H1 (cell line): Measurements from ENCODE around the gene VAV2. TPM values are rescaled to one million over a fixed set of nuclear protein-coding genes. Genes with fewer than 3 reads are reported as not detected.

Experiments
- CTCF ChIA-PET: fragments of 300-600 bp; sonication (Branson Sonifier 250); formaldehyde crosslinking; loops from one replicate; lab custom pipeline; 2021; ENCODE audit not compliant: partially characterized antibody; lab: Charles Lee
- POLR2A ChIA-PET: fragments of 300-600 bp; sonication (Branson Sonifier 250); formaldehyde crosslinking; loops from one replicate; lab custom pipeline; 2021; ENCODE audit warnings: inconsistent platforms; ENCODE audit not compliant: partially characterized antibody; lab: Charles Lee
- DNase-seq, 2 experiments: peaks; one replicate each; pipeline versions ENCODE4 v3.0.0 to v3.0.0-alpha.2; 2010 to 2022; ENCODE audit warnings: low spot score in 2 of 2, low read depth in 1 of 2, mixed read lengths in 1 of 2
- FAIRE-seq: peaks from 2 replicates; lab custom pipeline; 2011; peaks lifted over from hg19 to GRCh38; lab: Jason Lieb, UNC
- H2AFZ ChIP-seq: 2 replicates; pipeline ENCODE4 v1.8.1; 2012; ENCODE audit warnings: low read length, inconsistent platforms
- H2AK5ac ChIP-seq: 2 replicates; pipeline ENCODE4 v1.6.1; 2013; ENCODE audit warnings: low read depth, low read length
- H2BK120ac ChIP-seq: replicated peaks from 2 replicates; pipeline ENCODE3; 2013; ENCODE audit warnings: low read depth, low read length, inconsistent platforms
- H2BK12ac ChIP-seq: 2 replicates; pipeline ENCODE4 v1.6.1; 2013; ENCODE audit warnings: low read depth, low read length
- H2BK15ac ChIP-seq: 2 replicates; pipeline ENCODE4 v1.6.1; 2013; ENCODE audit warnings: low read length
- H2BK20ac ChIP-seq: 2 replicates; pipeline ENCODE4 v1.6.1; 2013; ENCODE audit warnings: low read length
- H2BK5ac ChIP-seq: 2 replicates; pipeline ENCODE4 v1.6.1; 2013; ENCODE audit warnings: low read depth, low read length
- H3K14ac ChIP-seq: 2 replicates; pipeline ENCODE4 v1.6.1; 2013; ENCODE audit warnings: inconsistent platforms; ENCODE audit not compliant: insufficient read length
- H3K18ac ChIP-seq: 2 replicates; pipeline ENCODE4 v1.6.1; 2013; ENCODE audit warnings: low read length; ENCODE audit errors: extremely low read depth
- H3K23ac ChIP-seq: 2 replicates; pipeline ENCODE4 v1.6.1; 2013; ENCODE audit warnings: inconsistent platforms; ENCODE audit not compliant: insufficient read length
- H3K23me2 ChIP-seq: 2 replicates; pipeline ENCODE4 v1.6.1; 2013; ENCODE audit warnings: low read depth, low read length
- H3K27ac ChIP-seq: 2 replicates; pipeline ENCODE4 v1.6.1; 2011; ENCODE audit warnings: low read depth, low read length, inconsistent platforms
- H3K27me3 ChIP-seq, 4 experiments: replicated peaks in 1 of 4; 1 replicate in 1 of 4; 2 replicates in 3 of 4; pipeline versions ENCODE4 v1.6.1 to v1.8.1; 2011 to 2013; ENCODE audit warnings: low read length in 3 of 4, mild to moderate bottlenecking in 3 of 4, inconsistent platforms in 2 of 4, mixed read lengths in 2 of 4, moderate library complexity in 1 of 4; ENCODE audit not compliant: control insufficient read depth in 3 of 4, insufficient read depth in 3 of 4; ENCODE audit errors: extremely low read depth in 1 of 4
- H3K36me3 ChIP-seq, 4 experiments: 2 replicates each; pipeline versions ENCODE4 v1.6.1 to v1.8.1; 2011 to 2013; ENCODE audit warnings: mild to moderate bottlenecking in 4 of 4, low read length in 3 of 4, moderate library complexity in 2 of 4, control low read depth in 1 of 4, inconsistent platforms in 1 of 4; ENCODE audit not compliant: insufficient read depth in 4 of 4, control insufficient read depth in 2 of 4
- H3K4ac ChIP-seq: replicated peaks from 2 replicates; pipeline ENCODE3; 2013; ENCODE audit warnings: low read length, low read depth, mixed read lengths, inconsistent platforms; ENCODE audit not compliant: insufficient read length
- H3K4me1 ChIP-seq, 4 experiments: replicated peaks in 1 of 4; 1 replicate in 1 of 4; 2 replicates in 3 of 4; pipeline versions ENCODE4 v1.6.1 to v1.8.1; 2011 to 2013; ENCODE audit warnings: low read length in 3 of 4, inconsistent platforms in 2 of 4, mixed read lengths in 1 of 4; ENCODE audit not compliant: insufficient read depth in 4 of 4, control insufficient read depth in 3 of 4
- H3K4me2 ChIP-seq, 2 experiments: 2 replicates each; pipeline versions ENCODE4 v1.6.1 to v1.8.1; 2011 to 2013; ENCODE audit warnings: low read depth in 2 of 2, low read length in 2 of 2, control low read depth in 1 of 2, inconsistent platforms in 1 of 2, mild to moderate bottlenecking in 1 of 2; ENCODE audit not compliant: insufficient read depth in 1 of 2
- H3K4me3 ChIP-seq, 4 experiments: fragments of 200-600, 300-600 bp in 1 of 4; sonication (generic), shearing (Covaris generic), sonication (Bioruptor Twin) in 1 of 4; 2 replicates each; pipeline versions ENCODE4 v1.5.1 to v1.8.1; 2011 to 2016; ENCODE audit warnings: low read length in 4 of 4, low read depth in 3 of 4, control low read depth in 2 of 4, inconsistent platforms in 2 of 4, mild to moderate bottlenecking in 2 of 4, mixed read lengths in 1 of 4, moderate library complexity in 1 of 4; ENCODE audit not compliant: insufficient read depth in 2 of 4; ENCODE audit errors: extremely low read depth in 1 of 4
- H3K56ac ChIP-seq: replicated peaks from 2 replicates; pipeline ENCODE3; 2013; ENCODE audit warnings: low read depth, mild to moderate bottlenecking, mixed read lengths, low read length, inconsistent platforms; ENCODE audit not compliant: insufficient read length
- H3K79me1 ChIP-seq: 2 replicates; pipeline ENCODE4 v1.6.1; 2013; ENCODE audit warnings: low read depth, low read length, control low read depth
- H3K79me2 ChIP-seq, 2 experiments: 2 replicates each; pipeline versions ENCODE4 v1.6.1 to v1.8.1; 2012 to 2013; ENCODE audit warnings: low read length in 2 of 2, mild to moderate bottlenecking in 2 of 2, inconsistent platforms in 1 of 2; ENCODE audit not compliant: insufficient read depth in 2 of 2, control insufficient read depth in 1 of 2
- H3K9ac ChIP-seq, 4 experiments: replicated peaks in 1 of 4; 1 replicate in 1 of 4; 2 replicates in 3 of 4; pipeline versions ENCODE4 v1.6.1 to v1.8.1; 2011 to 2013; ENCODE audit warnings: low read depth in 3 of 4, low read length in 3 of 4, control low read depth in 2 of 4, mild to moderate bottlenecking in 2 of 4, moderate library complexity in 2 of 4, inconsistent platforms in 1 of 4; ENCODE audit errors: extremely low read depth in 1 of 4
- H3K9me3 ChIP-seq, 2 experiments: 2 replicates each; pipeline versions ENCODE4 v1.6.1 to v1.8.1; 2012 to 2013; ENCODE audit warnings: mild to moderate bottlenecking in 2 of 2, moderate library complexity in 2 of 2, control low read depth in 1 of 2, inconsistent platforms in 1 of 2, low read depth in 1 of 2, low read length in 1 of 2, mixed read lengths in 1 of 2; ENCODE audit not compliant: insufficient read depth in 2 of 2
- H4K20me1 ChIP-seq, 2 experiments: replicated peaks in 1 of 2; 2 replicates each; pipeline versions ENCODE3 to v1.8.1; 2011 to 2013; ENCODE audit warnings: inconsistent platforms in 2 of 2, low read length in 2 of 2, mild to moderate bottlenecking in 1 of 2; ENCODE audit not compliant: insufficient read depth in 2 of 2, control insufficient read depth in 1 of 2
- H4K5ac ChIP-seq: 2 replicates; pipeline ENCODE4 v1.6.1; 2013; ENCODE audit warnings: low read length, low read depth, mixed read lengths, inconsistent platforms; ENCODE audit not compliant: insufficient read length
- H4K8ac ChIP-seq: 2 replicates; pipeline ENCODE4 v1.8.0; 2013; ENCODE audit warnings: mild to moderate bottlenecking, moderate library complexity, low read length, inconsistent platforms; ENCODE audit not compliant: insufficient read depth; ENCODE audit errors: extremely low read depth
- H4K91ac ChIP-seq: replicated peaks from 2 replicates; pipeline ENCODE3; 2013; ENCODE audit warnings: low read length, mixed read lengths, inconsistent platforms; ENCODE audit not compliant: insufficient read length
- ASH2L ChIP-seq: fragments of 200-600, 300-600 bp; sonication (generic); IDR thresholded peaks from one replicate; pipeline ENCODE4 v1.7.1; 2017; ENCODE audit warnings: low read length
- BRCA1 ChIP-seq: IDR thresholded peaks from 2 replicates; pipeline ENCODE4 v1.6.1; 2012; ENCODE audit warnings: low read depth, low read length, improper control_type of control experiment
- CBX5 ChIP-seq: fragments of 300-800, 300-1000 bp; sonication (generic); IDR thresholded peaks from 2 replicates; pipeline ENCODE4 v1.7.1; 2016; ENCODE audit warnings: antibody characterized with exemption, low read length, low read depth
- CREB1 ChIP-seq: IDR thresholded peaks from 2 replicates; pipeline ENCODE4 v1.6.1; 2012; ENCODE audit warnings: inconsistent platforms
- FOSL1 ChIP-seq: IDR thresholded peaks from 2 replicates; pipeline ENCODE4 v1.6.1; 2011; ENCODE audit warnings: mild to moderate bottlenecking, low read depth, low read length, moderate library complexity; ENCODE audit not compliant: insufficient read depth
- GABPA ChIP-seq: IDR thresholded peaks from 2 replicates; pipeline ENCODE4 v1.6.1; 2011; ENCODE audit warnings: mild to moderate bottlenecking, low read length, moderate library complexity, borderline replicate concordance; ENCODE audit not compliant: insufficient read depth
- KDM4A ChIP-seq: IDR thresholded peaks from one replicate; pipeline ENCODE4 v1.7.1; 2012; ENCODE audit warnings: low read depth, mild to moderate bottlenecking, moderate library complexity, low read length, inconsistent platforms; ENCODE audit not compliant: severe bottlenecking
- PHF8 ChIP-seq: fragments of 200-600 bp; sonication (generic); conservative IDR thresholded peaks from 2 replicates; pipeline ENCODE4 v1.7.1; 2012; ENCODE audit warnings: low read depth, mild to moderate bottlenecking, inconsistent platforms, low read length, moderate library complexity
- POLR2A ChIP-seq, 2 experiments: IDR thresholded peaks; 1 replicate in 1 of 2; 2 replicates in 1 of 2; pipeline ENCODE4 v1.6.1; 2011; ENCODE audit warnings: low read depth in 2 of 2, low read length in 2 of 2, mild to moderate bottlenecking in 2 of 2; ENCODE audit errors: control extremely low read depth in 1 of 2
- POLR2AphosphoS5 ChIP-seq: IDR thresholded peaks from 2 replicates; pipeline ENCODE4 v1.6.1; 2011; ENCODE audit warnings: low read depth, low read length
- RFX5 ChIP-seq: IDR thresholded peaks from 2 replicates; pipeline ENCODE4 v1.6.1; 2011; ENCODE audit warnings: low read depth, low read length, improper control_type of control experiment, borderline replicate concordance
- RNF2 ChIP-seq: fragments of 200-900, 300-1000 bp; sonication (generic); IDR thresholded peaks from 2 replicates; pipeline ENCODE4 v1.7.1; 2016; ENCODE audit warnings: borderline replicate concordance, low read depth, mild to moderate bottlenecking, antibody characterized with exemption, low read length; ENCODE audit not compliant: poor library complexity, severe bottlenecking; ENCODE audit errors: missing control alignments
- SP1 ChIP-seq: IDR thresholded peaks from 2 replicates; pipeline ENCODE4 v1.6.1; 2011; ENCODE audit warnings: low read depth, low read length
- TAF1 ChIP-seq: IDR thresholded peaks from 2 replicates; pipeline ENCODE4 v1.6.1; 2011; ENCODE audit warnings: mild to moderate bottlenecking, low read depth, low read length
- TCF12 ChIP-seq: IDR thresholded peaks from 2 replicates; pipeline ENCODE4 v1.6.1; 2011; ENCODE audit warnings: low read depth, mild to moderate bottlenecking, low read length
- ZNF274 ChIP-seq: IDR thresholded peaks from 2 replicates; pipeline ENCODE4 v1.7.0; 2012; ENCODE audit warnings: low read length, borderline replicate concordance; ENCODE audit errors: extremely low read depth
- WGBS, 2 experiments: shearing (Covaris generic) in 1 of 2; methylation state at CpG; one replicate each; pipeline versions ENCODE4 v1.1.6 to v1.1.7; 2013 to 2015; ENCODE audit warnings: low lambda C conversion rate in 2 of 2, mixed read lengths in 2 of 2, inconsistent platforms in 1 of 2, low coverage in 1 of 2, missing lambda C conversion rate in 1 of 2; ENCODE audit not compliant: insufficient replicate concordance in 2 of 2, insufficient coverage in 1 of 2, insufficient read length in 1 of 2; ENCODE audit errors: extremely low coverage in 1 of 2, missing lambda C conversion rate in 1 of 2; 5-methylcytosine and 5-hydroxymethylcytosine counted together
- polyA plus RNA-seq, 7 experiments: library from polyadenylated mRNA; depleted of rRNA in 3 of 7; stranded (reverse) in 5 of 7; unstranded in 2 of 7; fragments of >200 nt in 5 of 7; fragments of 200-250 nt in 2 of 7; gene quantifications; 1 replicate in 5 of 7; 2 replicates in 1 of 7; 4 replicates in 1 of 7; pipeline versions ENCODE4 v1.2.1 to v1.2.3, GENCODE V29; 2011 to 2013; ENCODE audit warnings: missing spikeins in 2 of 7, mixed read lengths in 2 of 7
- total RNA-seq: library from RNA; stranded (reverse); fragmentation: NEBNext Ultra II Directional; extraction: Animal tissue kit (Norgen Biotek cat#: 25700); gene quantifications from 2 replicates; pipeline ENCODE4 v1.2.1, GENCODE V29; 2021

The VAV2 gene
- total and polyA plus RNA-seq, 2 of the 8 experiments (the other 6 are each of a cell fraction or from before 2014, with no cell fraction given) = 13.6 to 37.6 TPM

DNA sequence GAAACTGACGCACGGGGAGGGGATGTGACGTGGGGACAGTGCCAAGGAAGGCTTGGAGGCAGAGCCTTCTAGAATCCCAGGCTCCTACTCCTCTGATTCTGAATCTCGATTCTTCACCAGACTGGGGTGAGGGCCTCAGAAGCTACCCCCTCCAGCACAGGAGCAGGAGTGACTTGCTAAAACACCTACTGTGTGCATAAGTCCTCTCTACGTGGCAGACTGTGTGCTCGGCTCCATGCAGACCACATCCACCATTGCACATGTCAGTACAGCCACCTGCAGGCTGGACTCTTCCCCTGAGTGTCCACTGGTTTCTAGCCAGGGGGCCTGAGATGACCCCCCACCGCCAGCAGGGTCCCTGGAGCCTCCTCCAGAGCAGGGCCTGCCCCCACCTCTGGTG lies 182.8 kb downstream of the VAV2 start:
- Histone ChIP-seq H3K9ac (no peak overlapping the region), H3K18ac (no peak overlapping the region), H3K9me3 (no peaks in the 10 kb centered on the region), H2BK12ac (no peak overlapping the region), H2AFZ (no peak overlapping the region), H3K4me1 (no peaks in the 10 kb centered on the region), H2BK120ac (no peak overlapping the region), H4K91ac (no peak overlapping the region), H4K5ac (no peak overlapping the region), H3K4ac (no peak overlapping the region), H3K4me2 (no peak overlapping the region), H3K56ac (no peak overlapping the region), H3K4me3 (no peak overlapping the region), H2AK5ac (no peak overlapping the region), H3K79me1 (no peaks in the 10 kb centered on the region; the same call in 1 of the 2 replicates), H3K23ac (no peak overlapping the region), H3K23me2 (no peaks in the 10 kb centered on the region), H3K14ac (no peak overlapping the region), H2BK15ac (no peak overlapping the region), H3K27ac (no peak overlapping the region), H2BK5ac (no peak overlapping the region), H3K36me3 (peaks cover 0 to 3% (median 0%) of the 10 kb centered on the region in 4 experiments; a peak in 1 of 8 replicates), H3K27me3 (no peaks in the 10 kb centered on the region), H4K20me1 (peaks cover 0 to 8% of the 10 kb centered on the region in 2 experiments), H3K79me2 (no peaks in the 10 kb centered on the region), H4K8ac (no peak overlapping the region), H2BK20ac (no peak overlapping the region)
- FAIRE-seq = no peak
- WGBS, 2 experiments = 92% methylated on average over 7 of the region's 7 CpGs; no CpG with 5 or more reads in 1 of the 2 experiments
- POLR2A ChIA-PET = no interaction called here
- DNase-seq = no peak
- CTCF ChIA-PET = interaction anchor here (1.0 to 5.1 kb wide), 4 partner anchors 16 to 185 kb away, joined by 3 to 23 read pairs (median 8); no protein-coding TSS in a partner anchor
- TF ChIP-seq BRCA1 (no peak), KDM4A (no peak), RFX5 (no peak), GABPA (no peak), RNF2 (no peak), TAF1 (no peak), FOSL1 (no peak), SP1 (no peak), CREB1 (no peak), PHF8 (no peak), POLR2A (IDR thresholded peaks at IDR 0.05; ENCODE audit: control extremely low read depth in 1 of 2, low read depth in 2 of 2, low read length in 2 of 2) (no peak), POLR2AphosphoS5 (no peak), ASH2L (no peak), CBX5 (no peak), ZNF274 (no peak), TCF12 (no peak)
